ENCODE measurements around the gene DRC1. TPM values are rescaled to one million over a fixed set of nuclear protein-coding genes. Genes with fewer than 3 reads are reported as not detected.

Gene DRC1
- total RNA-seq, 2 experiments from 2014 or later = not detected

Other genes starting within 250 kb of the DRC1 start
- gene GAREM2, start 228.8 kb upstream of the DRC1 start, total RNA-seq = 1 to 10 TPM; 1.6 to 3.5 TPM
- gene HADHA, start 157.3 kb upstream of the DRC1 start, total RNA-seq = 100 to 1,000 TPM; 108 to 110 TPM
- 10 to 100 TPM; 71.4 to 72.6 TPM for gene HADHB, start 157.0 kb upstream of the DRC1 start, total RNA-seq
- 10 to 100 TPM; 22.9 to 31.4 TPM for gene SELENOI, start 55.8 kb upstream of the DRC1 start, total RNA-seq
- 1 to 10 TPM; 2.3 to 2.5 TPM for gene ADGRF3, start 55.1 kb upstream of the DRC1 start, total RNA-seq
- 10 to 100 TPM; 22.2 to 23.7 TPM for gene OTOF, start 76.2 kb downstream of the DRC1 start, total RNA-seq
- not detected for gene CIB4, start 239.4 kb downstream of the DRC1 start, total RNA-seq